Stomach (tissue), 9 donors: ENCODE measurements around the gene USP40. TPM values are rescaled to one million over a fixed set of nuclear protein-coding genes. Genes with fewer than 3 reads are reported as not detected.
A peak's percentile ranks its signal among the peaks of the same experiment; 100 is the strongest.

Experiments used
- DNase-seq, 2 donors: peaks; one replicate each; pipeline versions ENCODE4 v3.0.0 to v3.0.0-alpha.2; 2013 to 2019
- H3K27ac ChIP-seq, 5 donors: fragments of 200-600 bp in 4 of 5; sonication (generic) in 4 of 5; one replicate each; pipeline ENCODE4 v1.5.1; 2013 to 2019; ENCODE audit warnings: mild to moderate bottlenecking in 1 of 5, moderate library complexity in 1 of 5
- H3K27me3 ChIP-seq, 3 donors: fragments of 200-600 bp; sonication (generic); one replicate each; pipeline ENCODE4 v1.5.1; 2017 to 2019; ENCODE audit warnings: mixed run types in 1 of 3
- H3K36me3 ChIP-seq, 4 donors: fragments of 200-600 bp; sonication (generic); 1 replicate in 3 of 4; 2 replicates in 1 of 4; pipeline ENCODE4 v1.5.1; 2016 to 2019
- H3K4me1 ChIP-seq, 4 donors: fragments of 200-600 bp; sonication (generic); one replicate each; pipeline ENCODE4 v1.5.1; 2016 to 2019
- H3K4me3 ChIP-seq, 4 donors: fragments of 200-600 bp; sonication (generic) in 3 of 4; one replicate each; pipeline ENCODE4 v1.5.1; 2016 to 2019; ENCODE audit warnings: mild to moderate bottlenecking in 1 of 4
- H3K9me3 ChIP-seq, 4 donors: fragments of 200-600 bp; sonication (generic); one replicate each; pipeline ENCODE4 v1.5.1; 2016 to 2019
- EP300 ChIP-seq: sonication (generic); formaldehyde crosslinking; IDR thresholded peaks from one replicate; pipeline ENCODE4 v1.6.1; 2017; ENCODE audit warnings: antibody characterized with exemption
- POLR2A ChIP-seq, 4 donors: fragments of 450-650 bp; IDR thresholded peaks; one replicate each; pipeline ENCODE4 v1.6.1; 2016; ENCODE audit warnings: antibody characterized with exemption in 4 of 4, control low read depth in 2 of 4, mild to moderate bottlenecking in 1 of 4, moderate library complexity in 1 of 4
- POLR2AphosphoS5 ChIP-seq, 3 donors: sonication (generic); formaldehyde crosslinking; IDR thresholded peaks; one replicate each; pipeline ENCODE4 v1.6.1; 2016; ENCODE audit warnings: antibody characterized with exemption in 3 of 3
- WGBS, 5 donors: extraction: QIAGEN DNeasy Blood & Tissue Kit in 3 of 5; methylation state at CpG; one replicate each; pipeline versions ENCODE4 v1.1.5 to v1.1.7; 2013 to 2018; 5-methylcytosine and 5-hydroxymethylcytosine counted together
- intact Hi-C: fragments of 100-400 bp; cut with DNase I; formaldehyde crosslinking; loops from one replicate; pipeline ENCODE4 v1.15.1; 2023; ENCODE audit warnings: low total_unique reads
- polyA plus RNA-seq, 3 donors: library from polyadenylated mRNA; stranded (reverse); fragments of 200-250 nt; gene quantifications; one replicate each; pipeline ENCODE4 v1.2.3, GENCODE V29; 2013
- total RNA-seq, 5 donors: library from RNA; depleted of rRNA; stranded (reverse); fragments of >200 nt; gene quantifications; one replicate each; pipeline versions ENCODE4 v1.1.0 to v1.2.3, GENCODE V29; 2014 to 2016
- TF ChIP-seq, protein P1 (sequence below), 7 experiments: fragments of 450-650 bp in 4 of 7; fragments of 200-600 bp in 3 of 7; sonication (generic) in 3 of 7; IDR thresholded peaks; one replicate each; pipeline ENCODE4 v1.5.1; 2016 to 2019; ENCODE audit warnings: antibody characterized with exemption in 7 of 7, control low read depth in 2 of 7, mild to moderate bottlenecking in 1 of 7
- donor health status: healthy with polysubstance abuse.
- donor health status: Bipolar disorder and iron deficiency.
- donor health status: healthy.

USP40 gene
- total and polyA plus RNA-seq, 8 donors: 14.5 to 186 (median 31.3) TPM

DNA sequence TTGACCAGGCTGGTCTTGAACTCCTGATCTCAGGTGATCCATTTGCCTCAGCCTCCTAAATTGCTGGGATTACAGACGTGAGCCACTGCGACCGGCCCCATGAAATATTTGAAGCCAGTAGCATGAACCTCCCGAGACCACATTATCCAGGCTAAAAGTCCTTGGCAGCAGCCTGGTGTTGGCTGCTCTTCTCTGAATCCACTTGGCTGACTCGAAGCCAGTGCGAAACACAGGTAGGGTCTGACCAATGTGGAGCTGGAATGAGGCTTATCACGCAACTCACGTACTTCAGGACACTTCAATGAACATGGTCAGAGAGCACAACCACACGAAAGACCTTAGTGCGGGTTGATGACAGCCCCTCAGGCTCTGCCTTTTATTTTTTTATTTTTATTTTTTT, 38.4 kb downstream of the USP40 start:
- H3K27me3 ChIP-seq: no peaks in the 10 kb centered on the region
- intact Hi-C loops: no loop called here
- WGBS, 5 donors: 93 to 97% (median 96%) methylated on average over 10 of the region's 10 CpGs
- H3K27ac ChIP-seq: no peak overlapping the region
- H3K4me1 ChIP-seq: no peaks in the 10 kb centered on the region
- no peak for DNase-seq
- peaks cover 8 to 75% (median 72%) of the 10 kb centered on the region in 4 donors for H3K36me3 ChIP-seq
- no peak overlapping the region for H3K4me3 ChIP-seq
- H3K9me3 ChIP-seq: no peaks in the 10 kb centered on the region
- TF ChIP-seq, protein P1, sequence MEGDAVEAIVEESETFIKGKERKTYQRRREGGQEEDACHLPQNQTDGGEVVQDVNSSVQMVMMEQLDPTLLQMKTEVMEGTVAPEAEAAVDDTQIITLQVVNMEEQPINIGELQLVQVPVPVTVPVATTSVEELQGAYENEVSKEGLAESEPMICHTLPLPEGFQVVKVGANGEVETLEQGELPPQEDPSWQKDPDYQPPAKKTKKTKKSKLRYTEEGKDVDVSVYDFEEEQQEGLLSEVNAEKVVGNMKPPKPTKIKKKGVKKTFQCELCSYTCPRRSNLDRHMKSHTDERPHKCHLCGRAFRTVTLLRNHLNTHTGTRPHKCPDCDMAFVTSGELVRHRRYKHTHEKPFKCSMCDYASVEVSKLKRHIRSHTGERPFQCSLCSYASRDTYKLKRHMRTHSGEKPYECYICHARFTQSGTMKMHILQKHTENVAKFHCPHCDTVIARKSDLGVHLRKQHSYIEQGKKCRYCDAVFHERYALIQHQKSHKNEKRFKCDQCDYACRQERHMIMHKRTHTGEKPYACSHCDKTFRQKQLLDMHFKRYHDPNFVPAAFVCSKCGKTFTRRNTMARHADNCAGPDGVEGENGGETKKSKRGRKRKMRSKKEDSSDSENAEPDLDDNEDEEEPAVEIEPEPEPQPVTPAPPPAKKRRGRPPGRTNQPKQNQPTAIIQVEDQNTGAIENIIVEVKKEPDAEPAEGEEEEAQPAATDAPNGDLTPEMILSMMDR (IDR thresholded peaks at IDR 0.05): no peak
- TF ChIP-seq POLR2AphosphoS5 (IDR thresholded peaks at IDR 0.05) (no peak), POLR2A (IDR thresholded peaks at IDR 0.05) (no peak), EP300 (no peak)

DNA sequence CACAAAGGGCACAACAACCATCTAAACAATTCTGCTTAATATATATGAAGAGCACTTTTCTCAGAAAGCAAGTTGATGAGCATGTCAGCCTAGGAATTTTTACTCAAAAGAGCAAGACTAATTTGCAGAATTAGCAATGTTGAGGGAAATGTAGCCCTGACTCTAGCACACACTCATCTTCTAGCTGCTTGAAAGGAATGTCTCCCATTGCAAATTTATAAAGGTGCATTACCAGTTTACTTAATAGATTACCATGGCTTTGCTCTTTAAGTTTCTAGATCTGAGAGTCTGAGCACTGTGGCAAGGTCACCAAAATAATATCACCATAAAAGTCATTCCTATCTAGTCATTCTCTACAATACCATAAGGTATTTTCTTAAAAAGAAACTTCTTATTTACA, 40.8 kb downstream of the USP40 start:
- no peak for DNase-seq
- Histone ChIP-seq H3K4me3 (no peak overlapping the region), H3K27me3 (no peaks in the 10 kb centered on the region), H3K36me3 (peaks cover 12 to 82% (median 78%) of the 10 kb centered on the region in 4 donors), H3K9me3 (no peaks in the 10 kb centered on the region), H3K4me1 (no peaks in the 10 kb centered on the region), H3K27ac (no peak overlapping the region)
- TF ChIP-seq EP300 (no peak), POLR2AphosphoS5 (IDR thresholded peaks at IDR 0.05) (no peak), POLR2A (IDR thresholded peaks at IDR 0.05) (no peak)
- TF ChIP-seq, protein P1 (IDR thresholded peaks at IDR 0.05): no peak
- intact Hi-C loops: no loop called here

DNA sequence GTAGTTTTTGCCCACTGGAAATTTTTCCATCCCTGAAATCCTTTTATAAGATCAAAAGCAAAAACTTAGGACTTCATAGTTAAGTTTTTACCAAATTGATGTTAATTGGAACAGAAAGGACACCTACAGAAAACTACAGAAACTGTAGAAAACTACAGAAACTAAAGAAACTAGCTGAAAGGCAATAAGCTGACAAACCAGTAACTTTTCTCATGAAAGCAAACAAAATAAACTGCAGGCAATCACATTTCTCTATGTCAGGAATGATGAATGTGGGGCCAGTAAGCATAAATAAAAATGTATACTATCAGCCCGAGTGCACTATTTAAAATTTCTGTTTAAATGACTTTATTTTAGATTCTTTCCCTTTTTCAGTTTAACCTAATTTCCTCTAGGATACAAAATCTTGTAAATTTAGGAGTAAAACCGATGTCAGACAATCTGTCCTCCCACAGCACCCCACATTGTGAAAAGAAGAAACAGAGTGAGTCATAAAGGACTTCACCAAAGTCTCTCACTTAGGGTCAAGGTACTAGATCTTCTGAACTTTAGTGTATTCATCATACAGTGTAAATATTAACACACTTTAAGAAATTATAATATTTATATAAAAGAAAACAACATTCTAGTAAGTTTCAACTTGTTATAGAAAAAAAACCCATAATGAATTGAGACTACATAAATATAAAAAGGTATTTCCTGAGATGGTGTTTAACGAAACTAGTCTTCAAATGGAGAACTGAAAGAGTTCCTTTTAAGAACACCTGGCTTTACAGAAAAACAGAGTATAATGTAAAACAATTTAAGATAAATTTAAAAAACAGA, 46.6 kb downstream of the USP40 start:
- H3K4me3 ChIP-seq: no peak overlapping the region
- no peak overlapping the region for H3K27ac ChIP-seq
- H3K9me3 ChIP-seq: no peaks in the 10 kb centered on the region
- H3K27me3 ChIP-seq: no peaks in the 10 kb centered on the region
- intact Hi-C loops: no loop called here
- no peak for TF ChIP-seq POLR2A (IDR thresholded peaks at IDR 0.05)
- no peak for TF ChIP-seq EP300
- TF ChIP-seq, protein P1 (IDR thresholded peaks at IDR 0.05): no peak
- H3K36me3 ChIP-seq: peaks cover 15 to 85% (median 70%) of the 10 kb centered on the region in 4 donors
- DNase-seq: no peak
- WGBS, 5 donors: 66 to 82% (median 73%) methylated on average over 3 of the region's 3 CpGs
- no peaks in the 10 kb centered on the region for H3K4me1 ChIP-seq

DNA sequence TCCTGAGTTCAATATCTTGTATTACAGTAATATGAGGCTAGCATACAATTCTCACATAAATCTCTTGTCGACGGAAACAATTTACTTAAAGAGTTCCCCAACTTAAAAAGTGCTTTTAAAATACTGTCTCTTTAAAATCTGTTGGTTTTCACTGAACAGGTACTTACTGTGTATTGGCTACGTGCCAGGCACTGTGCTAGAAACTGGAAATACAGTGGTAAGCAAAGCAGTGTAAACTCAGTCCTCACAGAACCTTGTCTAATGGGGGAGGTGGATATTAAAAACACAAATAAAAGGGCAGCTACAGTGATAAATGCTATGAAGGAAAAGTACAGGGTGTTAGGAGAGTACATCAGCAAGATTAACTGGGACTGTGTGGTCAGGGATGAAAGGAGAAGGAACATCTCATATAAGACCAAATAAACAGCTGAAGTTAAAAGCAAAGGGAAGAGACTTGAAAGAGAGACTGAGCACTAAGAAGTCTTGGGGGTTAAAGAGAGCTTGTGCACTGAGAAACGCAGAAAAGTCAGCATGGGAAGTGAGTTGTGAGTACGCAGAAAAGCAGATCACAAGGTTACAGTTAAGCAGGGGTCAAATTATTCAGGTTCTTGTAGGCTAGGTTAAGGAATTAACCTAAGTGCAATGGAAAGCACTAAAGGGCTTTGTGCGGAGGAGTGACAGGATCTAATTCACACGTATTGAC, 52.5 kb downstream of the USP40 start:
- H3K4me1 ChIP-seq: no peaks in the 10 kb centered on the region
- TF ChIP-seq POLR2AphosphoS5 (IDR thresholded peaks at IDR 0.05) (no peak), POLR2A (IDR thresholded peaks at IDR 0.05) (no peak), EP300 (no peak)
- TF ChIP-seq, protein P1 (IDR thresholded peaks at IDR 0.05): no peak
- peak; percentile 61 to 62 for DNase-seq
- H3K9me3 ChIP-seq: no peaks in the 10 kb centered on the region
- H3K4me3 ChIP-seq: no peak overlapping the region
- H3K27ac ChIP-seq: no peak overlapping the region
- H3K27me3 ChIP-seq: no peaks in the 10 kb centered on the region
- intact Hi-C loops: no loop called here
- peaks cover 0 to 36% (median 31%) of the 10 kb centered on the region in 4 donors for H3K36me3 ChIP-seq
- 62 to 78% (median 71%) methylated on average over 7 of the region's 7 CpGs for WGBS, 5 donors
